ENCODE results near the gene MAFF. TPM values are rescaled to one million over a fixed set of nuclear protein-coding genes. Genes with fewer than 3 reads are reported as not detected.

Gene MAFF
- total RNA-seq, 1 experiment from 2014 or later, result 5.8 TPM

DNA sequence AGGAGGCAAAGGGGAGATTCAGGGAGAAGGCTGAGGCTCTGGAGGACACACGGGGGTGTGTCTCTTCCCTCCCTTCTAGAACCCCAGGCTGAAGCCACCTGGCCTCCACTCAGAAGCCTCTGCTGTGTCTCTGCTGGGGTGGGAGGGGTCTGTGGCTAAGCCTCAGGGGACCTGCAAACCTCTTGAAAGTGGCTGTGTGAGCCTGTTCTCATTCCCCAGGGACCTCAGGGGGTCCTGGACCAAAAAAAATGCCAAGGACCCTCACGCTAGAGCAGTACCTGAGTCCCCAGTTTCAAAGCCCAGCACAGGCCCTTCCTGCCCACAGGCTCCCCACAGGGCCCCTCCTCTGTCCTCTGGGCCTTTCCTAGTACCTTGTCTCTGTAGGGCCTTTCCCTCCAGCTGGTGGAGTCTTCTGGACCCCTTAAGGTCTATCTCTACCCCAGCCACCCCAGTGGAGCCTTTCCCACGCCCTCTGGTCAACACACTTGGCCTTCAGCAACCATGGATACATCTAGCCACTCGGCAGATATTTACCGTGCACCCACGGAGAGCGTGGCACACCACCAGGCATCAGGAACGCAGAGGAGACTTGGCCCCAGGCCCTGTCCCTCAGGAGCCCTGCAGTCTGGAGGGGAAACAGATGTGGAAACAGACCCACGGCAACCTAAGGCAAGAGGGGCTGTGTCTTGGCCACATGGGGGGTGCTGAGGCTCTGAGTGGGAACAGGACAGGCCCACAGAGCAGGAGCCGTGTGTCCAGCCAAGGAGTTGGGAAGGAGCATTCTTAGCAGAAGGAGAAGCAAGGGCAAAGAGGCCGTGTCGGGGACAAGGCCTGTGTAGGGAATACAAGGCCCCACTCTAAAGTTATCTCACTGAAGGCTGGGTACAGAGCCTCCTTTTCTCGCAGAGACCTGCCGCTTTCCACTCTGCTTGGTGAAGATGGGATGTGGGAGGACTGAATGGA, 38.6 kb upstream of the MAFF start:
- Histone ChIP-seq H3K9ac (ENCODE audit: extremely low read depth, insufficient read length, low read length) (no peak overlapping the region), H2AK5ac (ENCODE audit: insufficient read length, low read length) (no peak overlapping the region), H3K23me2 (ENCODE audit: insufficient read length, low read depth, low read length, poor library complexity, severe bottlenecking) (no peaks in the 10 kb centered on the region), H3K56ac (ENCODE audit: insufficient read length, low read depth, low read length) (no peak overlapping the region), H2BK20ac (ENCODE audit: low read depth, low read length, poor library complexity, severe bottlenecking) (no peak overlapping the region), H3K4me2 (ENCODE audit: insufficient read depth, insufficient read length, low read length) (no peak overlapping the region), H2BK15ac (ENCODE audit: low read depth, low read length) (no peak overlapping the region), H3K27ac (ENCODE audit: insufficient read length, low read depth, low read length) (no peak overlapping the region), H3K14ac (ENCODE audit: insufficient read depth, low read length) (no peak overlapping the region; the same call in 1 of the 2 replicates), H4K20me1 (ENCODE audit: control insufficient read depth, insufficient read depth, insufficient read length) (no peaks in the 10 kb centered on the region), H3K23ac (ENCODE audit: insufficient read length, low read depth, low read length) (no peak overlapping the region), H3K4me1 (ENCODE audit: insufficient read depth, low read length) (no peaks in the 10 kb centered on the region), H3K4ac (ENCODE audit: low read depth, low read length) (no peak overlapping the region), H2BK5ac (ENCODE audit: insufficient read length, low read length) (no peak overlapping the region), H2BK12ac (ENCODE audit: insufficient read length, low read depth, low read length) (no peak overlapping the region), H3K27me3 (ENCODE audit: insufficient read depth, low read length) (no peaks in the 10 kb centered on the region), H3K79me2 (ENCODE audit: insufficient read depth, low read length) (no peaks in the 10 kb centered on the region), H3K79me1 (ENCODE audit: insufficient read depth, low read depth, low read length, poor library complexity, severe bottlenecking) (no peaks in the 10 kb centered on the region), H4K5ac (ENCODE audit: insufficient read length, low read depth, low read length) (no peak overlapping the region), H2BK120ac (ENCODE audit: low read depth, low read length, poor library complexity, severe bottlenecking) (no peak overlapping the region), H2AFZ (ENCODE audit: low read length) (no peak overlapping the region), H4K91ac (ENCODE audit: insufficient read length, low read depth, low read length) (no peak overlapping the region), H3K9me3 (ENCODE audit: control insufficient read depth, low read depth, low read length) (no peaks in the 10 kb centered on the region), H3K18ac (ENCODE audit: insufficient read length, low read depth, low read length) (no peak overlapping the region), H3T11ph (ENCODE audit: low read length) (no peak overlapping the region), H4K8ac (replicated peaks; ENCODE audit: insufficient read length, low read depth, low read length) (no peak overlapping the region)
- WGBS (ENCODE audit: extremely low coverage, insufficient read length, low lambda C conversion rate), result no CpG with 5 or more reads among the region's 14 CpGs
- Mint-ChIP-seq H3K27me3 (ENCODE audit: low read depth) (no peaks in the 10 kb centered on the region), H3K9me3 (no peaks in the 10 kb centered on the region), H3K4me3 (no peak overlapping the region; a peak in 1 of 5 replicates), H3K27ac (peak overlapping the region; percentile 53 to 90 (median 63); a peak in 5 of 7 replicates), H3K4me1 (0 out of 4 replicates have a peak, but pooled peaks cover 2 to 3% of the 10 kb centered on the region in 2 experiments), H3K36me3 (ENCODE audit: insufficient read depth in 1 of 3, low read depth in 3 of 3) (peaks cover 15 to 31% (median 20%) of the 10 kb centered on the region in 3 experiments; a peak in 6 of 7 replicates)
- DNase-seq, result no peak
- TF ChIP-seq CTCF (conservative IDR thresholded peaks at IDR 0.05), result no peak
